SU-DHL-6 (cell line): ENCODE measurements around the gene MCU.

ENCODE experiments used
- H2AFZ ChIP-seq: fragments of 200-600 bp; sonication (generic); 2 replicates; pipeline ENCODE4 v1.6.1; 2014; ENCODE audit warnings: low read depth, mild to moderate bottlenecking, moderate library complexity, mixed read lengths, antibody characterized with exemption, low read length; ENCODE audit not compliant: severe bottlenecking
- H3F3A ChIP-seq: fragments of 200-600 bp; shearing (Covaris generic); 2 replicates; pipeline ENCODE4 v1.6.0; 2016; ENCODE audit warnings: antibody characterized with exemption, mild to moderate bottlenecking; ENCODE audit not compliant: insufficient read depth
- H3K27ac ChIP-seq: fragments of 200-600 bp; sonication (generic); 2 replicates; pipeline ENCODE4 v1.5.1; 2016; ENCODE audit warnings: low read depth, mild to moderate bottlenecking, low read length, moderate library complexity, mixed read lengths
- H3K27me3 ChIP-seq: fragments of 200-600 bp; sonication (generic), shearing (Covaris generic); 2 replicates; pipeline ENCODE4 v1.6.0; 2014; ENCODE audit warnings: mild to moderate bottlenecking, low read length
- H3K36me3 ChIP-seq: fragments of 200-600 bp; sonication (generic); 2 replicates; pipeline ENCODE4 v1.6.1; 2014; ENCODE audit warnings: mild to moderate bottlenecking, low read length, mixed read lengths
- H3K4me2 ChIP-seq: fragments of 300-600, 200-600 bp; shearing (Covaris generic), sonication (generic); 2 replicates; pipeline ENCODE4 v1.6.0; 2014; ENCODE audit warnings: low read length, low read depth, mild to moderate bottlenecking; ENCODE audit not compliant: poor library complexity, severe bottlenecking
- H3K4me3 ChIP-seq: fragments of 200-600 bp; sonication (generic); 2 replicates; pipeline ENCODE4 v1.5.1; 2014; ENCODE audit warnings: antibody characterized with exemption, low read length, mild to moderate bottlenecking, mixed read lengths; ENCODE audit not compliant: insufficient read depth, poor library complexity, severe bottlenecking
- H3K79me2 ChIP-seq: fragments of 200-600 bp; sonication (generic); 2 replicates; pipeline ENCODE4 v1.6.1; 2014; ENCODE audit warnings: mild to moderate bottlenecking, low read length, moderate library complexity; ENCODE audit not compliant: insufficient read depth
- H3K9ac ChIP-seq: fragments of 200-600 bp; sonication (generic); 2 replicates; pipeline ENCODE4 v1.7.0; 2014; ENCODE audit warnings: mild to moderate bottlenecking, low read length
- H3K9me2 ChIP-seq: fragments of 200-600 bp; sonication (generic); replicated peaks from 2 replicates; pipeline ENCODE4 v1.6.1; 2014; ENCODE audit warnings: low read length; ENCODE audit not compliant: insufficient read depth
- H3K9me3 ChIP-seq: fragments of 200-600 bp; sonication (generic); 2 replicates; pipeline ENCODE4 v1.6.1; 2014; ENCODE audit warnings: low read length, mixed read lengths; ENCODE audit not compliant: insufficient read depth
- H4K20me1 ChIP-seq: fragments of 200-600 bp; sonication (generic); 2 replicates; pipeline ENCODE4 v1.6.1; 2014; ENCODE audit warnings: low read depth, mild to moderate bottlenecking, antibody characterized with exemption, low read length, moderate library complexity, mixed read lengths
- CTCF ChIP-seq: fragments of 200-600 bp; sonication (generic); IDR thresholded peaks from one replicate; pipeline ENCODE4 v1.5.1; 2017; ENCODE audit warnings: antibody characterized with exemption, mild to moderate bottlenecking, low read length, moderate library complexity; ENCODE audit not compliant: insufficient read depth, poor library complexity, severe bottlenecking
- EZH2phosphoT487 ChIP-seq: fragments of 200-600 bp; sonication (generic), shearing (Covaris generic); conservative IDR thresholded peaks from 2 replicates; pipeline ENCODE4 v1.6.1; 2018; ENCODE audit warnings: mild to moderate bottlenecking, antibody characterized with exemption, low read length, moderate library complexity, mixed read lengths

Gene MCU

GRCh38 chr10:72809006-72809405 is 117.1 kb downstream of the MCU start:
- Histone ChIP-seq H3F3A (no peaks in the 10 kb centered on the region), H3K36me3 (no peaks in the 10 kb centered on the region), H2AFZ (no peak overlapping the region), H3K27me3 (no peaks in the 10 kb centered on the region), H3K4me3 (no peak overlapping the region), H3K9me3 (no peaks in the 10 kb centered on the region), H4K20me1 (no peaks in the 10 kb centered on the region), H3K9me2 (no peaks in the 10 kb centered on the region), H3K4me2 (no peak overlapping the region), H3K27ac (no peak overlapping the region), H3K79me2 (no peaks in the 10 kb centered on the region), H3K9ac (no peak overlapping the region)
- TF ChIP-seq EZH2phosphoT487, result no peak
- TF ChIP-seq CTCF, result no peak

GRCh38 chr10:72810976-72811375 is 119.0 kb downstream of the MCU start:
- no peak overlapping the region for H2AFZ ChIP-seq
- H3K27me3 ChIP-seq, result no peaks in the 10 kb centered on the region
- no peak overlapping the region for H3K4me2 ChIP-seq
- H3K4me3 ChIP-seq, result no peak overlapping the region
- no peaks in the 10 kb centered on the region for H3K79me2 ChIP-seq
- no peak overlapping the region for H3K27ac ChIP-seq
- no peaks in the 10 kb centered on the region for H4K20me1 ChIP-seq
- H3K9me3 ChIP-seq, result no peaks in the 10 kb centered on the region
- H3K36me3 ChIP-seq, result no peaks in the 10 kb centered on the region
- no peak overlapping the region for H3K9ac ChIP-seq
- no peaks in the 10 kb centered on the region for H3K9me2 ChIP-seq
- no peak for TF ChIP-seq EZH2phosphoT487
- TF ChIP-seq CTCF, result no peak
- H3F3A ChIP-seq, result no peaks in the 10 kb centered on the region

- H2AFZ ChIP-seq, result no peak overlapping the region
- H3K9me2 ChIP-seq, result no peaks in the 10 kb centered on the region
- H3K36me3 ChIP-seq, result no peaks in the 10 kb centered on the region
- H3K9ac ChIP-seq, result no peak overlapping the region
- H4K20me1 ChIP-seq, result no peaks in the 10 kb centered on the region
- no peaks in the 10 kb centered on the region for H3K27me3 ChIP-seq
- TF ChIP-seq CTCF (no peak), EZH2phosphoT487 (no peak)
- no peak overlapping the region for H3K4me2 ChIP-seq
- H3K27ac ChIP-seq, result no peak overlapping the region
- H3K4me3 ChIP-seq, result no peak overlapping the region
- H3K79me2 ChIP-seq, result no peaks in the 10 kb centered on the region
- H3K9me3 ChIP-seq, result no peaks in the 10 kb centered on the region
- no peaks in the 10 kb centered on the region for H3F3A ChIP-seq
Measured at GRCh38 chr10:72812415-72812752, 120.4 kb downstream of the MCU start.
